ENCODE data around the gene MUC5B. TPM values are rescaled to one million over a fixed set of nuclear protein-coding genes. Genes with fewer than 3 reads are reported as not detected.

Gene MUC5B, protein sequence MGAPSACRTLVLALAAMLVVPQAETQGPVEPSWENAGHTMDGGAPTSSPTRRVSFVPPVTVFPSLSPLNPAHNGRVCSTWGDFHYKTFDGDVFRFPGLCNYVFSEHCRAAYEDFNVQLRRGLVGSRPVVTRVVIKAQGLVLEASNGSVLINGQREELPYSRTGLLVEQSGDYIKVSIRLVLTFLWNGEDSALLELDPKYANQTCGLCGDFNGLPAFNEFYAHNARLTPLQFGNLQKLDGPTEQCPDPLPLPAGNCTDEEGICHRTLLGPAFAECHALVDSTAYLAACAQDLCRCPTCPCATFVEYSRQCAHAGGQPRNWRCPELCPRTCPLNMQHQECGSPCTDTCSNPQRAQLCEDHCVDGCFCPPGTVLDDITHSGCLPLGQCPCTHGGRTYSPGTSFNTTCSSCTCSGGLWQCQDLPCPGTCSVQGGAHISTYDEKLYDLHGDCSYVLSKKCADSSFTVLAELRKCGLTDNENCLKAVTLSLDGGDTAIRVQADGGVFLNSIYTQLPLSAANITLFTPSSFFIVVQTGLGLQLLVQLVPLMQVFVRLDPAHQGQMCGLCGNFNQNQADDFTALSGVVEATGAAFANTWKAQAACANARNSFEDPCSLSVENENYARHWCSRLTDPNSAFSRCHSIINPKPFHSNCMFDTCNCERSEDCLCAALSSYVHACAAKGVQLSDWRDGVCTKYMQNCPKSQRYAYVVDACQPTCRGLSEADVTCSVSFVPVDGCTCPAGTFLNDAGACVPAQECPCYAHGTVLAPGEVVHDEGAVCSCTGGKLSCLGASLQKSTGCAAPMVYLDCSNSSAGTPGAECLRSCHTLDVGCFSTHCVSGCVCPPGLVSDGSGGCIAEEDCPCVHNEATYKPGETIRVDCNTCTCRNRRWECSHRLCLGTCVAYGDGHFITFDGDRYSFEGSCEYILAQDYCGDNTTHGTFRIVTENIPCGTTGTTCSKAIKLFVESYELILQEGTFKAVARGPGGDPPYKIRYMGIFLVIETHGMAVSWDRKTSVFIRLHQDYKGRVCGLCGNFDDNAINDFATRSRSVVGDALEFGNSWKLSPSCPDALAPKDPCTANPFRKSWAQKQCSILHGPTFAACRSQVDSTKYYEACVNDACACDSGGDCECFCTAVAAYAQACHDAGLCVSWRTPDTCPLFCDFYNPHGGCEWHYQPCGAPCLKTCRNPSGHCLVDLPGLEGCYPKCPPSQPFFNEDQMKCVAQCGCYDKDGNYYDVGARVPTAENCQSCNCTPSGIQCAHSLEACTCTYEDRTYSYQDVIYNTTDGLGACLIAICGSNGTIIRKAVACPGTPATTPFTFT (N-terminal part only)
- not detected in 2 replicates for total RNA-seq

DNA sequence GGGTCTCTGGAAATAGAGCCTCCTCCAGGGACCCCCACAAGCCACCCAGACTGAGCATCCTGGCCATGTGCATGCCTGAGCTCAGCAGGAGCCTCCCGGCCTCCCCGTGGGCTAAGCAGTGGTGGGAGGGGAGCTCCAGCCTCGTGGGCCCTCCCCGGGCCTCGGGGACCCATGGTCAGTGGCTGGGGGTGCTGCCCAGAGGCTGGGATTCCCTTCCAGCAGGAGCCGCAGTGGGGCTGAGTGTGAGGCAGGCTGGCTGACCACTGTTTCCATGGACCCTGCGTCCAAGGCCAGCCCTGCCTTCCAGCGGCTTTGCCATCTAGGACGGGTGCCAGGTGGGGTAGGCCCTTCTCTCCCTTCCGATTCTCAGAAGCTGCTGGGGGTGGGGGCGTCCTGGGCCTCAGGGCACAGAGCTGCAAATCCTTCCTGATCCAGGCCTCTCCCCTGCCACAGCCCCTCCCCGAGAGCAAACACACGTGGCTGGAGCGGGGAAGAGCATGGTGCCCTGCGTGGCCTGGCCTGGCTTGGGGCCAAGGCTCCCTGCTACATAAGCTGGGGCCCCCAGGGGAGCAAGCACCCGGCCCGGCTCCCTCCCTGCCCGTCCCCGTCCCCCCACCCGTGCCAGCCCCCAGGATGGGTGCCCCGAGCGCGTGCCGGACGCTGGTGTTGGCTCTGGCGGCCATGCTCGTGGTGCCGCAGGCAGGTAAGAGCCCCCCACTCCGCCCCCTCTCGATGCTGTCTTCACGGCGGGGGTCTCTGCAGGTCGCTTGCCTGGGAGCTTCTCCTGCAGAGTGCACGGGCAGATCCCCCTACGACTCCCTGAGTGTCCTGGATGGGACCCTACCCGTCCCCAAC, at the start of gene MUC5B:
Gene MUC5B, plus strand, starts transcription at position 576 of the 855 bp plus-strand sequence. Its CDS starts 58 bp downstream, at position 634.

DNA sequence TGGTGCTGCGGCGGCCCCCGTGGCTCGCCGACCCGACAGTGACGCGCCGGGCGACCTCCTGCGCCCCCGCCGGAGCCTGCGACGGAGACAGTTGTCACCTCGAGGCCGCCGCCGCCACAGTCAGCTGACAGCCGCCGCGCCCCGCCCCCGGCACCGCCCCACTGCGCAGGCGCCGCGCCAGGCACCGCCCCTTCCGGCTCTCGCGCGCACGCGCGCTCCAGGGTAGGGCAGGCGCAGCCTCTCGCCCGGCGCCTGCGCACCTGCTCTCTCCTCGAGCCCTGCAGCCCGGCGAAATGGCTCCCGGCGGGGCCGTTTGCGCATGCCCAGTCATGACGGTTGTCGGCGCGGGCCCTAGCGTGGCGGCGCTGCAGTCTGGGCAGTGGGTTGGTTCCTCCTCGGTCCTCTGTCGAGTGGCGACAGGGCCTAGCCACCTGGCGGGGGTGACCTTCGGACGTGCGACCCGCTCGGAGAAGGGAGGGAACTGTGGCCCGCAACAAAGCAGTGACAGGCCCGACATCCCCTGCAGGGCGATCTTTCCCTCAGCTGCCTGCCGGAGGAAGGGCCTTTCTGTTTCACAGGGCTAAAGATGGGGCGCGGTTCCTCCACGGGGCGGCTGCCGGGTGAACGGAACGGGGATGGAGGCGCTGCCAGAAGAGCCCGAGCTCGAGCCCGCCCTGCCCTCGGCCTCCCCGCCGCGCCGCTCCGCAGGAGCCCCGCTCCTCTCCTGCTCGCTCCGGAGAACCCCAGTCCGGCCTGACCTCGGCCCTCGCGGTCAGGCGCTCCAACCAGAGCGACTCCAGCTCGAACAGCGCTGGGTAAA, 86.8 kb downstream of the MUC5B start, which contains the start of gene TOLLIP:
Gene TOLLIP, minus strand, starts transcription at position 135 of the 820 bp plus-strand sequence. Its CDS starts 134 bp downstream, at position 1.

Other genes with a start within 250 kb of the MUC5B start
- not detected in 2 replicates for gene MUC6, start 186.3 kb upstream of the MUC5B start, total RNA-seq
- gene MUC2, start 148.2 kb upstream of the MUC5B start, total RNA-seq, result not detected in 2 replicates
- gene MUC5AC, start 65.1 kb upstream of the MUC5B start, total RNA-seq, result not detected in 2 replicates
- gene TOLLIP, start 86.6 kb downstream of the MUC5B start, total RNA-seq, result 22.0 and 27.8 TPM in 2 replicates
- gene BRSK2, start 166.9 kb downstream of the MUC5B start, total RNA-seq, result 0.15 TPM in 1 of 2 replicates, not detected in the other